OCI-LY3 (cell line): ENCODE data around the gene AGAP1.

Source experiments
- H2AFZ ChIP-seq: fragments of 200-600, 300-600 bp; shearing (Covaris generic); 2 replicates; pipeline ENCODE4 v1.6.0; 2014; ENCODE audit warnings: antibody characterized with exemption, low read depth, low read length
- H3K27ac ChIP-seq: fragments of 200-600, 300-600 bp; sonication (generic); 2 replicates; pipeline ENCODE4 v1.5.1; 2014; ENCODE audit warnings: mild to moderate bottlenecking, low read length, moderate library complexity, mixed read lengths
- H3K27me3 ChIP-seq: fragments of 200-600, 300-600 bp; sonication (generic); 2 replicates; pipeline ENCODE4 v1.6.1; 2014; ENCODE audit warnings: low read depth, low read length, mixed read lengths
- H3K36me3 ChIP-seq: fragments of 200-600, 300-600 bp; sonication (generic); replicated peaks from 2 replicates; pipeline ENCODE3; 2014; ENCODE audit warnings: low read depth, low read length, mixed read lengths
- H3K4me1 ChIP-seq: fragments of 300-600, 200-600 bp; sonication (generic); 2 replicates; pipeline ENCODE4 v1.6.1; 2014; ENCODE audit warnings: low read length, mixed read lengths
- H3K4me2 ChIP-seq: fragments of 200-600, 300-600 bp; sonication (generic); 2 replicates; pipeline ENCODE4 v1.6.1; 2014; ENCODE audit warnings: low read length, mixed read lengths
- H3K4me3 ChIP-seq: fragments of 300-600, 200-600 bp; sonication (generic); 2 replicates; pipeline ENCODE4 v1.5.1; 2014; ENCODE audit warnings: antibody characterized with exemption, mild to moderate bottlenecking, low read length, moderate library complexity
- H3K79me2 ChIP-seq: fragments of 300-600, 200-600 bp; shearing (Covaris generic); 2 replicates; pipeline ENCODE4 v1.6.1; 2014; ENCODE audit warnings: mild to moderate bottlenecking, low read length, mixed read lengths
- H3K9ac ChIP-seq: fragments of 300-600, 200-600 bp; shearing (Covaris generic); 2 replicates; pipeline ENCODE4 v1.6.0; 2014; ENCODE audit warnings: mild to moderate bottlenecking, low read length, moderate library complexity
- H3K9me3 ChIP-seq: fragments of 200-600, 300-600 bp; shearing (Covaris generic); 2 replicates; pipeline ENCODE4 v1.6.1; 2014; ENCODE audit warnings: low read length, mixed read lengths; ENCODE audit not compliant: insufficient read depth
- H4K20me1 ChIP-seq: fragments of 200-600, 300-600 bp; sonication (generic); 2 replicates; pipeline ENCODE4 v1.6.1; 2016; ENCODE audit warnings: low read length, mixed read lengths; ENCODE audit not compliant: insufficient read depth
- EZH2phosphoT487 ChIP-seq: fragments of 200-600 bp; shearing (Covaris generic); IDR thresholded peaks from 2 replicates; pipeline ENCODE4 v1.6.1; 2018; ENCODE audit warnings: antibody characterized with exemption, mixed run types, low read depth
- TF ChIP-seq, protein P1 (sequence below): fragments of 200-600, 300-600 bp; sonication (generic); IDR thresholded peaks from 2 replicates; pipeline ENCODE4 v1.5.1; 2014; ENCODE audit warnings: antibody characterized with exemption, low read length, low read depth

AGAP1 gene

DNA sequence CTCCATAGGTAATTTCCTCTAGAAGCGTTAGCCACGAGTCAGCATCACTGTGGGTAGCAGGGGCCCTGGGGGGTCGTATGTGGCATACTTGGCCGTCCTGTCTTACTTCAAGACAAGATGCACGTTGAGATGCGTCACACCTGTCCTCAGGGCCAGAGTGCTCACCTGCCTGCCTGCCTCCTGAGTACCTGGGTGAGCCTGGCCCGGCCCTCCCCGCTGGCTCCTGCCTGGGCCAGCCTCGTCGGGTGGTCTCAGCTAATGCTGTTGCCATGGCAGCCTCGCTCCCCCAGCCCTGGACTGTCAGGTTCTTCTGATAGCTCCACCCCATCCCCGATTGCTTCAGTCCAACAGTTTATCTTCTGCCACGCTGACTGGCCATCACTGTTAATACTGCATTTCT lies 441.9 kb downstream of the AGAP1 start:
- TF ChIP-seq EZH2phosphoT487, result no peak
- TF ChIP-seq, protein P1, sequence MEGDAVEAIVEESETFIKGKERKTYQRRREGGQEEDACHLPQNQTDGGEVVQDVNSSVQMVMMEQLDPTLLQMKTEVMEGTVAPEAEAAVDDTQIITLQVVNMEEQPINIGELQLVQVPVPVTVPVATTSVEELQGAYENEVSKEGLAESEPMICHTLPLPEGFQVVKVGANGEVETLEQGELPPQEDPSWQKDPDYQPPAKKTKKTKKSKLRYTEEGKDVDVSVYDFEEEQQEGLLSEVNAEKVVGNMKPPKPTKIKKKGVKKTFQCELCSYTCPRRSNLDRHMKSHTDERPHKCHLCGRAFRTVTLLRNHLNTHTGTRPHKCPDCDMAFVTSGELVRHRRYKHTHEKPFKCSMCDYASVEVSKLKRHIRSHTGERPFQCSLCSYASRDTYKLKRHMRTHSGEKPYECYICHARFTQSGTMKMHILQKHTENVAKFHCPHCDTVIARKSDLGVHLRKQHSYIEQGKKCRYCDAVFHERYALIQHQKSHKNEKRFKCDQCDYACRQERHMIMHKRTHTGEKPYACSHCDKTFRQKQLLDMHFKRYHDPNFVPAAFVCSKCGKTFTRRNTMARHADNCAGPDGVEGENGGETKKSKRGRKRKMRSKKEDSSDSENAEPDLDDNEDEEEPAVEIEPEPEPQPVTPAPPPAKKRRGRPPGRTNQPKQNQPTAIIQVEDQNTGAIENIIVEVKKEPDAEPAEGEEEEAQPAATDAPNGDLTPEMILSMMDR, result no peak
- H4K20me1 ChIP-seq, result no peaks in the 10 kb centered on the region
- H3K9ac ChIP-seq, result no peak overlapping the region
- H3K27me3 ChIP-seq, result no peaks in the 10 kb centered on the region
- no peak overlapping the region for H2AFZ ChIP-seq
- H3K27ac ChIP-seq, result no peak overlapping the region
- H3K79me2 ChIP-seq, result no peaks in the 10 kb centered on the region
- no peaks in the 10 kb centered on the region for H3K36me3 ChIP-seq
- no peaks in the 10 kb centered on the region for H3K9me3 ChIP-seq
- H3K4me2 ChIP-seq, result no peak overlapping the region
- H3K4me3 ChIP-seq, result no peak overlapping the region
- H3K4me1 ChIP-seq, result no peaks in the 10 kb centered on the region

DNA sequence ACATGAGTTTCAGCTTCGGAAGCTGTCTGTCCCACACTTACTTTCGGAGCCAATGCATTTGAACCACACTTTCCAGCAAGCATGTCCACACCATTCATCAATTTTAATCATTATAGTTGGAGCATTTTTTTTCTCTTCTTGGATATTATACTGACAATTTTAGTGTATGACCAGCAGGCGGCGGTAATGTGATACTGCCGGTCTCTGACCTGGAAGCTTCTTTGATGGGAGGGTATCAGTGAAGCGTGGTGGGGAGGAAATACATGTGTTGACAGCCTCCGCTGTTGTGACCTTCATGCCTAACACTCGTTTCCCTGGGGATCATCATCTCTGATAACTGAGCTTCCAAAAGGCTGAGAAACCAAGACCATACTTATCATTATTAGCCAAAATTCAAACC lies 442.6 kb downstream of the AGAP1 start:
- Histone ChIP-seq H3K9me3 (no peaks in the 10 kb centered on the region), H3K27ac (no peak overlapping the region), H3K4me3 (no peak overlapping the region), H3K27me3 (no peaks in the 10 kb centered on the region), H3K79me2 (no peaks in the 10 kb centered on the region), H2AFZ (no peak overlapping the region), H3K36me3 (no peaks in the 10 kb centered on the region), H3K4me2 (no peak overlapping the region), H3K4me1 (no peaks in the 10 kb centered on the region), H3K9ac (no peak overlapping the region), H4K20me1 (no peaks in the 10 kb centered on the region)
- no peak for TF ChIP-seq EZH2phosphoT487
- TF ChIP-seq, protein P1, result peak; percentile 28

DNA sequence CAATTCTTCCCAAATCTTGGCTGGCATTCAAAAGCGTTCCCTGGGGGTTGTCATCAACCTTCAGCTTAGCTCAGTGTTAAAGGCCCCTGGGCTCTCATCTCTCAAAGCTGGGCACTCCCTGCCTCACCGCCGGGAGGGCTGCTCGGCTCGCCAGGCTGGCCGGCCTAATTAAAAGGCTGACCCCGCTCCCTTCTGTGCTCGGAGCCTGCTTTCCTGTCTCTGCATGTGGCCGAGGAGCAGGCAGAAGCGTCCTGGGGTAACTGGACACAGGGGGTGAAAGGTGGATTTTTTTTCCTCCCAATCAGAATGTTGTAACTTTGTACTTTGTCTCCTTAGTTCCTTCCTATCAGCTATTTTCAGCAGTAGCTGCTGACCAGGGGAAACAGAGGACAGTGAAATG lies 443.2 kb downstream of the AGAP1 start:
- H3K9ac ChIP-seq, result no peak overlapping the region
- H3K4me2 ChIP-seq, result no peak overlapping the region
- TF ChIP-seq, protein P1, result no peak
- no peak for TF ChIP-seq EZH2phosphoT487
- H2AFZ ChIP-seq, result no peak overlapping the region
- H3K27me3 ChIP-seq, result no peaks in the 10 kb centered on the region
- no peaks in the 10 kb centered on the region for H3K79me2 ChIP-seq
- H3K9me3 ChIP-seq, result no peaks in the 10 kb centered on the region
- H3K4me1 ChIP-seq, result no peaks in the 10 kb centered on the region
- no peaks in the 10 kb centered on the region for H3K36me3 ChIP-seq
- no peak overlapping the region for H3K27ac ChIP-seq
- no peak overlapping the region for H3K4me3 ChIP-seq
- H4K20me1 ChIP-seq, result no peaks in the 10 kb centered on the region

DNA sequence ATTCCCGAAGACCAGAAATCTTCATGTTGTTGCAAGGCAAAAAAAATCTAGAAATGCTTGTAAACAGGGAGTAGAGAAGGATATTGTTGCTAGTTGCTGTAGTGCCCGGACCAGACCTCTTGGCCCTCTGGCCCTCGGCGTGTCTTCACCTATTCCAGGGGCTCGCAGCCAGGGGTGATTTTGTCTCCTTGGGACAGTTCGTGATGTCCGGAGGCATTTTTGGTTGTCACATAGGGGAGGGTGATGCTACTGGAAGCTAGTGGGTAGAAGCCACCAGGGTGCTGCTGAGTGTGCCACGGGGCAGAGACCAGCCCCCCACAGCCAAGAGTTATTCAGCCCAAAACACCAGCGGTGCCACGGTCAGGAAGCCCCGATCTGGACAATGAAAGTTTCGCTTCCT lies 443.7 kb downstream of the AGAP1 start:
- Histone ChIP-seq H3K27me3 (no peaks in the 10 kb centered on the region), H3K4me2 (no peak overlapping the region), H3K9me3 (no peaks in the 10 kb centered on the region), H3K4me1 (no peaks in the 10 kb centered on the region), H3K36me3 (no peaks in the 10 kb centered on the region), H3K4me3 (no peak overlapping the region), H2AFZ (no peak overlapping the region), H4K20me1 (no peaks in the 10 kb centered on the region), H3K9ac (no peak overlapping the region), H3K27ac (no peak overlapping the region), H3K79me2 (no peaks in the 10 kb centered on the region)
- TF ChIP-seq, protein P1, result no peak
- TF ChIP-seq EZH2phosphoT487, result no peak
